RWPE2 (cell line): ENCODE data around the gene OPN3.
A peak's percentile ranks its signal among the peaks of the same experiment; 100 is the strongest.

Experiments
- ATAC-seq: fragments of 200-7000 bp; cut with Tn5 transposase; 3 replicates; pipeline ENCODE4 v1.9.1; 2021; ENCODE audit warnings: low read depth
- DNase-seq: peaks from one replicate; pipeline ENCODE4 v3.0.0-alpha.2; 2020; ENCODE audit warnings: low spot score
- H3K27ac ChIP-seq: fragments of 450-650 bp; 2 replicates; pipeline ENCODE4 v1.5.1; 2017; ENCODE audit warnings: mild to moderate bottlenecking; ENCODE audit not compliant: poor library complexity, severe bottlenecking
- H3K27me3 ChIP-seq: fragments of 250-450 bp; sonication (Bioruptor Pico); 2 replicates; pipeline ENCODE4 v1.5.1; 2021; ENCODE audit warnings: mild to moderate bottlenecking, moderate library complexity; ENCODE audit not compliant: insufficient read depth, poor library complexity, severe bottlenecking
- H3K36me3 ChIP-seq: fragments of 250-450 bp; sonication (Bioruptor Pico); 2 replicates; pipeline ENCODE4 v1.5.1; 2020; ENCODE audit warnings: low read depth, mild to moderate bottlenecking, moderate library complexity
- H3K4me1 ChIP-seq: fragments of 250-450 bp; sonication (Bioruptor Pico); 2 replicates; pipeline ENCODE4 v1.5.1; 2021; ENCODE audit warnings: mild to moderate bottlenecking, moderate library complexity; ENCODE audit not compliant: insufficient read depth, poor library complexity, severe bottlenecking
- H3K4me3 ChIP-seq: fragments of 250-450 bp; sonication (Bioruptor Pico); 2 replicates; pipeline ENCODE4 v1.5.1; 2021; ENCODE audit warnings: mild to moderate bottlenecking, moderate library complexity; ENCODE audit not compliant: severe bottlenecking
- H3K9me3 ChIP-seq: fragments of 250-450 bp; sonication (Bioruptor Pico); 2 replicates; pipeline ENCODE4 v1.5.1; 2021; ENCODE audit warnings: mild to moderate bottlenecking, moderate library complexity; ENCODE audit not compliant: severe bottlenecking
- TF ChIP-seq, protein P1 (sequence below): fragments of 450-650 bp; IDR thresholded peaks from one replicate; pipeline ENCODE4 v1.5.1; 2017; ENCODE audit warnings: mild to moderate bottlenecking, moderate library complexity; ENCODE audit not compliant: poor library complexity, severe bottlenecking

OPN3 gene

DNA sequence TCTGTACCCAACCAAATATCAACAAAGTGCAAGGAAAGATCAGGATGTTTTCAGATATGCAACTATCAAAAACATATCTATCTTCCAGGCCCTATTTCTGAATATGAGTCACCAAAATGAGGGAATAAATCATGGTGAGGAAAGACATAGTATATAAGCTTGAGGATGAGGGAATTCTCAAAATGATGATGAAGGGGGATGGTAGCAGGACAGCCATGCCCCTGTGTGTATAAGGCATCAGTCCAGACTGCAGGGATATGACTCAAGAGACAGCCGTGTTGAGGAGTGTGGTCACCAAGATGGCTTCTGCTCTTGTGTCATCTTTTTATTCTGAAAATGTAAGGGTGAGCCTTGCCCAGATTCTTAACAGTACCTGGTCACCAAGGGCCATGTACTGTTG, 7.5 kb upstream of the OPN3 start:
- Histone ChIP-seq H3K27ac (no peak overlapping the region), H3K4me3 (no peak overlapping the region), H3K9me3 (no peaks in the 10 kb centered on the region), H3K27me3 (no peaks in the 10 kb centered on the region), H3K36me3 (no peaks in the 10 kb centered on the region), H3K4me1 (no peaks in the 10 kb centered on the region)
- no peak for DNase-seq
- ATAC-seq: peak; percentile 44; the same call in 1 of the 3 replicates
- TF ChIP-seq, protein P1, sequence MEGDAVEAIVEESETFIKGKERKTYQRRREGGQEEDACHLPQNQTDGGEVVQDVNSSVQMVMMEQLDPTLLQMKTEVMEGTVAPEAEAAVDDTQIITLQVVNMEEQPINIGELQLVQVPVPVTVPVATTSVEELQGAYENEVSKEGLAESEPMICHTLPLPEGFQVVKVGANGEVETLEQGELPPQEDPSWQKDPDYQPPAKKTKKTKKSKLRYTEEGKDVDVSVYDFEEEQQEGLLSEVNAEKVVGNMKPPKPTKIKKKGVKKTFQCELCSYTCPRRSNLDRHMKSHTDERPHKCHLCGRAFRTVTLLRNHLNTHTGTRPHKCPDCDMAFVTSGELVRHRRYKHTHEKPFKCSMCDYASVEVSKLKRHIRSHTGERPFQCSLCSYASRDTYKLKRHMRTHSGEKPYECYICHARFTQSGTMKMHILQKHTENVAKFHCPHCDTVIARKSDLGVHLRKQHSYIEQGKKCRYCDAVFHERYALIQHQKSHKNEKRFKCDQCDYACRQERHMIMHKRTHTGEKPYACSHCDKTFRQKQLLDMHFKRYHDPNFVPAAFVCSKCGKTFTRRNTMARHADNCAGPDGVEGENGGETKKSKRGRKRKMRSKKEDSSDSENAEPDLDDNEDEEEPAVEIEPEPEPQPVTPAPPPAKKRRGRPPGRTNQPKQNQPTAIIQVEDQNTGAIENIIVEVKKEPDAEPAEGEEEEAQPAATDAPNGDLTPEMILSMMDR: no peak

DNA sequence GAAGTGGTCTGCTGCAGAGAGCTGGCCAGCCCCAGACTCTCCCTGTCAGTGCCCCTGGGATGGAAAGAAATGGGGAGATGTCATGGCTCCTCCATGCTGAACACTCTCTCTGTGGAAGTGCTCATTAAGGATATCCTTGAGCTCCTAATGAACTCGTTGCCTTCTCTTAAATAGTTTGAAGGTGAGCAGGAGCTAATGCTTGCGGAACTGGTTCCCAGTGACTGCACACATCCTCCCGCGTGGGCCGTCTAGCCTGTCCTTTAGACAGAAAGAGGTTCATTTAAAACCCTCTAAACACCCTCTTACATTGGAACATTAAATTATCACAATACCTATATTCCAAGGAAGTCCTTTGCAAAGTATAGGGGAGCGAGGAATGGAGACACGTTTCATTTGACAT, 6.0 kb upstream of the OPN3 start:
- Histone ChIP-seq H3K9me3 (no peaks in the 10 kb centered on the region), H3K4me3 (no peak overlapping the region), H3K27me3 (no peaks in the 10 kb centered on the region), H3K36me3 (no peaks in the 10 kb centered on the region), H3K27ac (no peak overlapping the region), H3K4me1 (peaks cover 7% of the 10 kb centered on the region)
- TF ChIP-seq, protein P1: no peak
- ATAC-seq (no peak), DNase-seq (no peak)

DNA sequence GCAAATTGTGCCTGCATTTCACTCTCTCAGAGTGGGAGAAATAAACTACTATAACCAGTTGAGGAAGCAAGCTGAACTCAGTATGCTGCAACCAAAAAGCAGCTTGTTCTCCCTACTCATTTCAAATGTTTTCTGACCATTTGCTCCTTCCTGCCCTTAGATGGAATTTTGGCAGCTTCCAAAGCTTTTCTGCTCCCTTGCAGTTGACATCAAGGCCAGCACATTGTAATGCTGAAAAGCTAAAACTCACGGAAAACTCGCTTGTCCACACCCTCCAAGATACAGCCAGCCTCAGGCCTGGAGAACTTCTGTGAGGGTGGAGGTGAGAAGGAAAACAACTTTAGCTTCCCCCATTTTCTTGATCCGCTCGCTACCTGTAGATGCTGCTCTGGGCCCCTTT, 5.0 kb upstream of the OPN3 start:
- H3K27me3 ChIP-seq: no peaks in the 10 kb centered on the region
- no peak overlapping the region for H3K27ac ChIP-seq
- DNase-seq (no peak), ATAC-seq (no peak)
- no peak overlapping the region for H3K4me3 ChIP-seq
- no peaks in the 10 kb centered on the region for H3K9me3 ChIP-seq
- TF ChIP-seq, protein P1: no peak
- H3K36me3 ChIP-seq: no peaks in the 10 kb centered on the region
- H3K4me1 ChIP-seq: peaks cover 10% of the 10 kb centered on the region

DNA sequence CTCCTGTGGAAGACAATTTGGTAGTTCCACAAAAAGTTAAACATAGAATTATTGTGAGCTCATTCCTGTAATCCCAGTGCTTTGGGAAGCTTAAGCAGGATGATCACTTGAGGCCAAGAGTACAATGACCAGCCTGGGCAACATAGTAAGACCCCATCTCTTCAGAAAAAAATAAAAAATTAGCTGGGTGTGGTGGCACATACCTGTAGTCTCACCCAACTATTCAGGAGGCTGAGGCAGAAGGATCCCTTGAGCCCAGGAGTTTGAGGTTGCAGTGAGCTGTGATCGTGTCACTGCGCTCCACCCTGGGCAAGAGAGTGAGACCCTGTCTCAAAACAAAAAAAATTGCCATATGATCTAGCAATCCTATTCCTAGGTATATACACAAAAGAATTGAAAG, 4.1 kb upstream of the OPN3 start:
- H3K36me3 ChIP-seq: no peaks in the 10 kb centered on the region
- TF ChIP-seq, protein P1: no peak
- no peaks in the 10 kb centered on the region for H3K9me3 ChIP-seq
- no peak for ATAC-seq
- H3K27ac ChIP-seq: no peak overlapping the region
- no peak for DNase-seq
- H3K4me1 ChIP-seq: peaks cover 10% of the 10 kb centered on the region
- H3K4me3 ChIP-seq: no peak overlapping the region
- H3K27me3 ChIP-seq: no peaks in the 10 kb centered on the region

DNA sequence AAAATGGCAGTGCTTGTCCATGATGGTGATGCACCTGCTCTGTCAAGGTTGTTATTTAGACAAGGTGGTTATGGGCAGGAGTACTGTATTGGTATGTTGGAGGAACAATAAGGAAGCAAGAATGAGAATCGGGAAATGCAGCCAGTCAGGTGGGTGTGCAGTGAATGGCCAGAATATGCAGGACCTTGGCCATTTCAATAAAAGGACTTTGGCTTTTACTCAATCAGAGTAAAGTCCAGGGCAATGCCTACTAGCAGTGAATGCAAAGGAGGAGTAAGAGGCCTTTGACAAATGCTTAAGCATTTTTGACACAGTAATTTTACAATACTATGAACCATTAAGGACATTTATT, 2.4 kb upstream of the OPN3 start:
- H3K4me1 ChIP-seq: peaks cover 15% of the 10 kb centered on the region
- H3K27me3 ChIP-seq: no peaks in the 10 kb centered on the region
- no peaks in the 10 kb centered on the region for H3K36me3 ChIP-seq
- H3K4me3 ChIP-seq: no peak overlapping the region
- no peaks in the 10 kb centered on the region for H3K9me3 ChIP-seq
- TF ChIP-seq, protein P1: no peak
- H3K27ac ChIP-seq: no peak overlapping the region
- DNase-seq (no peak), ATAC-seq (no peak)
